ENCODE measurements around the gene NRXN3.

NRXN3 gene

DNA sequence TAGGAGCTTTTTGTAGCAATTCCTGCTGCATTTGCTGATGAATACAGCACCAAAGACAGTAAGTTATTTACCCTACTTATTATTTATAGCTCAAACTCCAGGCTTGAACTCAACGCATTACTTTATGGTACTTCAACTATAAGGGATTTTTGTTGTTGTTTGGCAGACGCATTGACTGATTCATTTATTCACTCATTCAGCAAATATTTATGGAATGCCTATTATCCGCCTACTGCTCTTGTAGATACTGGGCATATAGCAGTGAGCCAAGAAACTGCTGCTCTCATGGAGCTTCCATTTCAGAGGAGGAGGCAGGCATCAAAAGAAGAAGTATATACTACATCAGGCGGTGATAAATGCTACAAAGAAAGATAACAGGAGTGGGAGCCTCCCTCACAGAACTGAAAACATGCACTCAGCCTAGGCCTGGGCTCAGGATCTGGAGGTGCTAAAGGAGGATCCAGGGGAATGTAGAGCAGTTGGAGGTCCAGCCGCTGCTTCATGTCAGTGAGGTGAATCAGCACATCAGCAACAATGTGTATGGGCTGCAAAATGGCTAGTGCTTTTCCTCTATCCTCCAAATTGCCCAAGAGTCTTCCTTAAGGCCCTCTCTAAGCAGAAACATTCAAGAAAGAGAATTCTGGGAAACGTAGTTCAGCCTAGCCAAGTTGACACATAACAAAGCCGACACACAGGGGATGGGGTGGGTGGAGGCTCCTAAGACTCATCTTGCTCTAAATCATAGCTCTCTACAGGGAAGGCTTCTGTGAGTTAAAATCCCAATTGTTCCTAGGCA lies 157.5 kb downstream of the NRXN3 start:
- Mint-ChIP-seq H3K27ac (no peak overlapping the region), H3K4me1 (peaks cover 17% of the 10 kb centered on the region), H3K4me3 (no peak overlapping the region), H3K9me3 (no peaks in the 10 kb centered on the region), H3K27me3 (ENCODE audit: low read depth, poor library complexity) (peaks cover 4% of the 10 kb centered on the region), H3K36me3 (ENCODE audit: low read depth) (no peaks in the 10 kb centered on the region)
- TF ChIP-seq, protein P1, sequence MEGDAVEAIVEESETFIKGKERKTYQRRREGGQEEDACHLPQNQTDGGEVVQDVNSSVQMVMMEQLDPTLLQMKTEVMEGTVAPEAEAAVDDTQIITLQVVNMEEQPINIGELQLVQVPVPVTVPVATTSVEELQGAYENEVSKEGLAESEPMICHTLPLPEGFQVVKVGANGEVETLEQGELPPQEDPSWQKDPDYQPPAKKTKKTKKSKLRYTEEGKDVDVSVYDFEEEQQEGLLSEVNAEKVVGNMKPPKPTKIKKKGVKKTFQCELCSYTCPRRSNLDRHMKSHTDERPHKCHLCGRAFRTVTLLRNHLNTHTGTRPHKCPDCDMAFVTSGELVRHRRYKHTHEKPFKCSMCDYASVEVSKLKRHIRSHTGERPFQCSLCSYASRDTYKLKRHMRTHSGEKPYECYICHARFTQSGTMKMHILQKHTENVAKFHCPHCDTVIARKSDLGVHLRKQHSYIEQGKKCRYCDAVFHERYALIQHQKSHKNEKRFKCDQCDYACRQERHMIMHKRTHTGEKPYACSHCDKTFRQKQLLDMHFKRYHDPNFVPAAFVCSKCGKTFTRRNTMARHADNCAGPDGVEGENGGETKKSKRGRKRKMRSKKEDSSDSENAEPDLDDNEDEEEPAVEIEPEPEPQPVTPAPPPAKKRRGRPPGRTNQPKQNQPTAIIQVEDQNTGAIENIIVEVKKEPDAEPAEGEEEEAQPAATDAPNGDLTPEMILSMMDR (IDR thresholded peaks at IDR 0.05), result no peak
- no peak for DNase-seq

DNA sequence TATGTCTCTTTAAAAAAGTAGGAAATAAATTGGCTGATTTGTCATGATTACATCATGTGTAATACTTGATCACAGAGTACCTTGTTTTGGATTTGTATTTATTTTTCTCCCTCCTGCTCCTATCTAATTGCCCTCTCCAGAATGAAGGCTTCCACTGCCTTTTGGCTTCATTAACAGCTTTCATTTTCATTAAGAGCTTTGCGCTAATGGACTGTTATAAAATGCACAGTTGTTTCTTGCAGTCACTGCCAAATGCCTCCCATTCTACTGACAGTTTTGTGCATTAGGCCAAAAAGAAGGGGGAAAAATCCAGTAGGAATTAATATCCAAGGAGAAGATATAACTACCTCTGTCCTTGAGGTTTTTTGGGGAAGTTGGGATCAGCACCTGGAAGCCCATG lies 159.2 kb downstream of the NRXN3 start:
- Mint-ChIP-seq H3K4me1 (peaks cover 12% of the 10 kb centered on the region), H3K27me3 (ENCODE audit: low read depth, poor library complexity) (peaks cover 11% of the 10 kb centered on the region), H3K27ac (no peak overlapping the region), H3K4me3 (no peak overlapping the region), H3K9me3 (no peaks in the 10 kb centered on the region), H3K36me3 (ENCODE audit: low read depth) (no peaks in the 10 kb centered on the region)
- TF ChIP-seq, protein P1 (IDR thresholded peaks at IDR 0.05), result no peak
- DNase-seq, result no peak

DNA sequence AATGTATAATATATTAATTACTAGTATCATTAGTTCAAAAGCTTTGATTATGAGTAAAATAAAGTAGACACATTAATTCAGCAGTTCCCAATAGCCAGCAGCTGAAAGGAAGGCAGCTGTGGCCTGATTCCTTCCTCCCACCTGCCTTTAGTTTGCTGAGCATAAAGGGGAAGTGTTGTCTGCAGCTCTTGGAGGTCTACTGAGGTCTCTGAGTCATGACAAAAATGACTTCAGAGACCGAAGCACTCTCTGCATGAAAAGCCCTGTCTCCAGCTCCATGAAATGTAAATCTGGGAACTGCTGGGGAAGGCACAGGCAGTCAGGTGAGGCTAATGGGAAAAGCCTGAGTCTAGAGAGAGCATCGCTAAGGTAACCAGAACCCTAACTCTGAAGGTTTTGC lies 165.4 kb downstream of the NRXN3 start:
- no peak overlapping the region for H3K27ac Mint-ChIP-seq
- H3K4me1 Mint-ChIP-seq, result peaks cover 4% of the 10 kb centered on the region
- no peaks in the 10 kb centered on the region for H3K9me3 Mint-ChIP-seq
- H3K36me3 Mint-ChIP-seq (ENCODE audit: low read depth), result no peaks in the 10 kb centered on the region
- H3K27me3 Mint-ChIP-seq (ENCODE audit: low read depth, poor library complexity), result peaks cover 21% of the 10 kb centered on the region
- H3K4me3 Mint-ChIP-seq, result no peak overlapping the region
- TF ChIP-seq, protein P1 (IDR thresholded peaks at IDR 0.05), result no peak
- no peak for DNase-seq

DNA sequence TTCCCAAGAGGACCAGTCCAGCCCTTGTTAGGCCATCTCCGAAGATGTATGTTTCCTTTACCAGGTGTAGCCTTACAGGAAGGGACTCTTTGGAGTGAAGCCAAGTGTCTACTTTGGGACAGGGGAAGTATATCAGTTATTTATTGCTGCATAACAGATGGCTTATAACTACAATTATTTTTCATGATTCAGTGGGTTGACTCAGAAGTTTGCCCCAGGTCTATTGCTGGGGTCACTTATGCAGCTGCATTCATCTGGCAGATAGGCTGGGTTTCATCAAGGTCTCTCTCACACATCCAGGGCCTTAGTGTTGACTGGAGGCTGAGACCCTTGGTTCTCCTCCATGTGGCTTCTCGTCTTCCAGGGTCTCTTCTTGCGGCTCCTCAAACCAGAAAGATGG lies 170.1 kb downstream of the NRXN3 start:
- TF ChIP-seq, protein P1 (IDR thresholded peaks at IDR 0.05), result no peak
- peaks cover 3% of the 10 kb centered on the region for H3K4me1 Mint-ChIP-seq
- H3K9me3 Mint-ChIP-seq, result no peaks in the 10 kb centered on the region
- no peak overlapping the region for H3K27ac Mint-ChIP-seq
- H3K36me3 Mint-ChIP-seq (ENCODE audit: low read depth), result no peaks in the 10 kb centered on the region
- H3K4me3 Mint-ChIP-seq, result no peak overlapping the region
- H3K27me3 Mint-ChIP-seq (ENCODE audit: low read depth, poor library complexity), result peaks cover 21% of the 10 kb centered on the region
- no peak for DNase-seq

DNA sequence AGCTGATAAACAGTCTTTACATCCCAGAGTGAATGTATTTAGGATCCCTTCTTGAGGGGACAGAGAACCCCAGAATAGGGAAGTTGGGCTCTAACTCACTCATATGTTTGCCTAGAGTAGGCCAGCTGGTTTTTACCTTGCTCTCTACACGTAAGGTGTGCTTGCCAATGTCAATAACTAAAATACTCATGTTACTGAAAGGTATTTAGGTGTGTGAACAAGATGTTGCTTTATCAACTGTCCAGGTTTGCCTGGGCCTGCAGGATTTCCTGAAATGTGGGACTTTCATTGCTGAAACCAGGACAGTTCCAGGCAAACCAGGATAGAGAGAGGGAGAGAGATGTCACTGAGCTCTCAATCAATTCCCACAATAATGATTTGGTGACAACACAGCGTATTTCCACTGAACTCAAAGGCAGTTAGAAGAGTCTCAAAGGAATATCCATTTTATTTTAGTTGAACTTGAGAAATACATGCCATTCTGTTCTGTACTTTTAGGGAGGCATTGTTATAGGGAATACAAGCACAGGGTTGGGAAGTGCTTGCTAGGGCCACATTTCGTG lies 171.7 kb downstream of the NRXN3 start:
- H3K9me3 Mint-ChIP-seq, result no peaks in the 10 kb centered on the region
- no peak for DNase-seq
- TF ChIP-seq, protein P1 (IDR thresholded peaks at IDR 0.05), result no peak
- H3K27me3 Mint-ChIP-seq (ENCODE audit: low read depth, poor library complexity), result peaks cover 21% of the 10 kb centered on the region
- H3K36me3 Mint-ChIP-seq (ENCODE audit: low read depth), result no peaks in the 10 kb centered on the region
- H3K4me1 Mint-ChIP-seq, result peaks cover 15% of the 10 kb centered on the region
- no peak overlapping the region for H3K27ac Mint-ChIP-seq
- no peak overlapping the region for H3K4me3 Mint-ChIP-seq

DNA sequence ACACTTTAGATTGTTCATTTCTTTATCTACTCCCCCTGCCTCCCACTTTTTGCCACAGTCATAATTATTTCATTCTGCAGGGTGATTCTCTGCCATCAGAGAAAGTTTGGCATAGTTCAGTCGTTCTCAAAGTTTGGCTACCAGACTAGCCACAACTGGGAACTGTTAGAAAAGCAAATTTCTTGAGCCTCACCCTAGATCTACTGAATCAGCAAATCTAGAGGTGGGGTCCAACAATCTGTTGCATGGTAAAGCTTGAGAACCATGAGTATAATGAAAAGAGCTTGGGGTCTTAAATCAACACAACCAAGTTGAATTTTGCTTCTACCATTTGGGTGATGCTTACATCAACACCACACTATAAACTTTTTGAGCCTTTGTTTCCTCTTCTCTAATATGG lies 172.7 kb downstream of the NRXN3 start:
- Mint-ChIP-seq H3K9me3 (no peaks in the 10 kb centered on the region), H3K4me3 (no peak overlapping the region), H3K27ac (no peak overlapping the region), H3K36me3 (ENCODE audit: low read depth) (no peaks in the 10 kb centered on the region), H3K4me1 (peaks cover 16% of the 10 kb centered on the region), H3K27me3 (ENCODE audit: low read depth, poor library complexity) (peaks cover 11% of the 10 kb centered on the region)
- TF ChIP-seq, protein P1 (IDR thresholded peaks at IDR 0.05), result no peak
- DNase-seq, result no peak

Measured in nephron progenitor cell (in vitro differentiated cells).